HG03139 (cell line): ENCODE results near the gene NETO2.
"Not testable (repeated sequence)": the region's sequence is repeated elsewhere in the genome, so short reads cannot be mapped to it uniquely, and the experiment has no call there.

Experiments used
- ATAC-seq: cut with Tn5 transposase; IDR thresholded peaks from one replicate; pipeline ENCODE4 v1.9.1; 2021; ENCODE audit not compliant: unreplicated experiment

NETO2 gene

DNA sequence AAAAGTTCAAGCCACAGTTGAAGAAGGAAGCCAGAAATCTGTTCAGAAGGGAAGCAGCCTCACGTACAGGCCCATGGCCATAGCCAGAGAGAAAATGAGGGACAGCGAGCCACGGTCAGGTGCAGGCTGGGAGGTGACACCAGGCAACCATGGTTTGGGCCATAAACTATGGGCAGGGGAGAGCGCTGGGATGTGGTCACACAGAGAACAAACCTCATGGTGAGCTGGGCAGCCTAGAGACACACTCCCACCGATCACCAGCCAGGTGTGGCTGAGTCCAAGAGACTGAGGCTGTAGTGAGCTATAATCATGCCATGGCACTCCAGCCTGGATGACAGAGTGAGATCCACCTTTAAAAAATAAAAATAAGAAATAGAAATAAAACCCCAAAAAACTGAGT lies 76.5 kb downstream of the NETO2 start:
- ATAC-seq, result no peak

DNA sequence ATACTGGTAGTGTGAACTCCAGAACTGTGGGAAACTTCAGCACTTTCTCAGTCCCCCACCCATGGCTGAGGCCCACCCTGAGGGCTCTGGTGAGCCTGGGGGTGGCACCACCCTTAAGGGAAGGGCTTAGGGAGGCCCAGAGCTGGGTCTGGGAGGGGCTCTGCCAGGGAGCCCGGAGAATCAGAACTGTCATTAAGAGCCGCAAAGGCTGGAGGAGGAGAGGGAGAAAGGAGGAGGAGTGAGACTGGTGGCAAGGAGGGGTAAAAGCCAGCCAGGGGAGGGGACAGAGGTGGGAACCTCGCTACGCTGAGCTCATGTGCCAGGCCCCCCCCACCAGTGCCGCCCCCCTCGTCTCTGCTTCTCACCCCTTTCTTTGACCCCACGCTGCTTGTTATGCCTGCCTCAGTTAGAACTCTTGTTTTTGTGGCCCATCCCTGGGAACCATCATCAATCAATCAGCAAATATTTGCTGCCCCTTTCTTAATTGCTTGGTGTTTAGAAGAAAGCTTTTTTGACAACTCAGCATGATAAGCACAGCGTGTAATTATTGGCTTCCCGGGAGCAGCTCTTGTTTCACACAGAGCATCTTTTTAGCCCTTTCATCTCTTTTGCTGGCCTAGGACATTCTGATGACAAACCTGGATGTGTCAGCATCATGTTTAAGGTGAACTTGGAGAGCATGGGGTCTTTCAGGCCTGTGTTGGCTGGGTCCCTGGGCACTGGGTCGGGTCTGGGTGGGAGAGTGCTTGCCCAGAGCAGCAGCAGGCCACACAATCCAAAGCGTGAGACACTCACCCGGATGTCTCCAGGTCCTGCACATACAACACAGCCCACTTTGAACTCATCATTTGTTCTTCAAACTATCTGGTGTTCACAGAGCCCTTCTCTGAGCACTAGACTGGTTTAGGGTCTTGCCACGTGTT lies 77.7 kb downstream of the NETO2 start:
- no peak for ATAC-seq

DNA sequence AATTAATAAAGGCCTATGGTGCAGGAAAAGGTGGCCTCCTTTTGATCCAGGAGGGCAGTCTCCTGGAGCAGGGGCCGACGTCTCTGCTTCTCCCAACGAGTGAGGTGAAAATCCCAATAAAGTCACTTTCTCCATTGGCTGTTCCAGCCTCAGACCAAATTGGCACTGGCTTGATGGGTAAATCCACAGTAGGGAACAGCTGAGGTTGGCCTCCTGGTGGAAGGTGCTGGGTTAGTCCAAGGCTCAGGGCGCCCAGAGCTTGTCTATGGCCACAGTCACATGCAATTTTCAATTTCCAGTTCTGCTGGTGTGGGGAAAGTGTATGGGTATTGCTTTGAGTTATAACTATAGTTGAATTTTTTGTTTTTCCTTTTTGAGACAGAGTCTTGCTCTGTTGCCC lies 79.0 kb downstream of the NETO2 start:
- ATAC-seq, result no peak

DNA sequence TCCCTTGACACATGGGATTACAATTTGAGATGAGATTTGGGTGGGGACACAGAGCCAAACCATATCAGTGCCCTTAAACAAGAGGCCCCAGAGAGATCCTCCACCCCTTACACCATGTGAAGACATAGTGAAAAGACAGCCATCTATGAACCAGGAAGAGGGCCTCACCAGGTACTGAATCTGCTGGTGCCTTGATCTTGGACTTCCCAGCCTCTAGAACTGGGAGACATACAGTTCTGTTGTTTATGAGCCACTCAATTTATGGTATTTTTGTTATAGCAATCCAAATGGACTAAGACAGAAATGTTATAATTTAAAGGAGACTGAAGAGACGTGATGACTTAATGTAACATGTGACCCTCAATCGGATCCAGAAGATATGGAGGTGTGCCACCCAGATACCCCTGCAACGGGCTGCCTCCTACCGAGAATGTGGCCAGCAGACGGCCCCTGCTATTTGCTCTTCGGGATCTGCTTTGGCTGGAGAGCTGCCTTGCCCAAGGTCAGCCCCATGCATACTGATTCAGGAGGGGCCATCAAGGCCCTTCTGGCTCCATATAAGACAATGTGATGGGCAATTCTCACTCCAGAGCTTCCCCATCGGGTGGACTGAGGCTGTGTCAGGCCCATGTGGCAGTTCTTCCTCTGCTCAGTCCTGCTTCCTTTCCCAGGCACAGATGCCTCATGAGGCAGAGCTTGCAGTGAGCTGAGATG lies 80.6 kb downstream of the NETO2 start:
- no peak for ATAC-seq

- ATAC-seq, result no peak
Measured at GRCh38 chr16:47061204-47061603, 82.5 kb downstream of the NETO2 start.

DNA sequence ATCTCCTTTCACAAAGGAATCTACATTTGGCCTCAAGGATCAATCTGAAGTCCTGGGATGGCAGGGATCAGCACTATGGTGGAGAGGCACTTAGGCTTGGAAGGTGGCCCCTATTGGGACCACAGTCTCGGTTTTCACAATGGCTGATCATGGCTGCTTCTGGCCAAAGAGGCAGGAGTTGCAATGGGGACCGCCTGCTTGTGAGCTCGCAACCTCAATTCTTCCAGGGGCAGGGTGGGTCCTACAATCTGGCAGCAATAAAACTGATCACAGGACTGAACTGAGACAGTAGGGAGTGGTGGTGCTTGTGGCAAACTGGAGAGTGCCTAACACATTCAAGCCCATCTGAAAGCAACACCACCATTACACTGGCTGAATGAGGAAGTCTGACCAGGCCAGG lies 83.1 kb downstream of the NETO2 start:
- no peak for ATAC-seq

DNA sequence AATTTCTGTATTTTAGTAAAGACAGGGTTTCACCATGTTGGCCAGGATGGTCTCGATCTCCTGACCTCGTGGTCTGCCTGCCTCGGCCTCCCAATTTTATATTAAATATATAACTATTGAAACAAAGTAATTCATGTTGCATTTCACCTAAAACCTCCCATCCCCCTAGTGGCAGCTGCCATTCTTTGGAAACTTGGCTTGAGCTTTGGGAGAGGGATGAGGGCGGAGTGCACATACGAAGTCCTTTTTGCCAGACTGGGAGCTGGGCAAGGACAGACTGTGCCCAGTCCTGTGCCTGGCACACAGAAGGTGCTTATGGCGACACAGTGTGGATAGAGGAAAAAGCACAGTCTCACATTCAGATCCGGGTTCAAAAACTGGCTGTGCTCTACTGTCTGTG lies 83.8 kb downstream of the NETO2 start:
- ATAC-seq, result no peak

DNA sequence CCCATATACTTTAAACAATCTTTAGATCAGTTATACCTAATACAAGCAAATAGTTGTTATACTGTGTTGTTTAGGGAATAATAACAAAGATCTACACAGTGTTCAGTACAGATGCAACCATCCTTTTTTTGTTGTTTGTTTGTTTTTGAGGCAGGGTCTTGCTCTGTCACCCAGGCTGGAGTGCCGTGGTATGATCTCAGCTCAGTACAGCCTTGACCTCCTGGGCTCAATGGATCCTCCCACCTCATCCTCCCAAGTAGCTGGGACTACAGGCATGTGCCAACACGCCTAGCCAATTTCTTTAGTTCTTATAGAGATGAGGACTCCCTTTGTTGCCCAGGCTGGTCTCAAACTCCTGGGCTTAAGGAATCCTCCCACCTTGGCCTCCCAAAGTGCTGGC lies 84.6 kb downstream of the NETO2 start:
- ATAC-seq, result not testable (repeated sequence)

DNA sequence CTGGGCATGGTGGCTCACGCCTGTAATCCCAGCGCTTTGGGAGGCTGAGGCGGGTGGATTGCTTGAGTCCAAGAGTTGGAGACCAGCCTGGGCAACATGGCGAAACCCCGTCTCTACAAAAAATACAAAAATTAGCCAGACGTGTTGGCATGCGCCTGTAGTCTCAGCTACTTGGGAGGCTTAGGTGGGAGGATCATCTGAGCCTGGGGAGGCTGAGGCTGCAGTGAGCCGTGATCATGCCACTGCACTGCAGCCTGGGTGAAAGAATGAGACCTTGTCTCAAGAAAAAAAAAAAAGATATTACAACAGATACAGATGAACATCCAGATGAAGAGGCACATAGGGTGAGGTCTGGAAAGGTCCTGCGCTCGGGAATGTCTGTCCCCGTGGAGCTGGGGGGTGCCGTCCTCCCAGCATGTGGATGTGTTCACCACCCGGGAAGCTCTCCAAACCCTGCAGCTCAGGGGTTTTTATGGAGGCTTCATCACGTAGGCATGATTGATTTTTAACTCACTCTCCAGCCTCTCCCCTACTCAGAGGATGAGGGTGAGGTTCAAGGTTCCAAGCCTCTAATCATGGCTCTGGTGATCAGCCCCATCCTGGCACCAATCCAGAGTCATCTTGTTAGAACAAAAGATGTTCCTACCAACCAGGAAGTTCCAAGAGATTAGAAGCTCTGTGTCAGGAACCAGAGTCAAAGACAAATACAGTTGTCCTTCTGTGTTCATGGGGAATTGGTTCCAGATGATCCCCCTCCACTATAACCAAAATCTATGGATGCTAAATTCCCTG lies 85.3 kb downstream of the NETO2 start:
- no peak for ATAC-seq

- no peak for ATAC-seq
Measured at GRCh38 chr16:47057630-47057993, 86.1 kb downstream of the NETO2 start.

GRCh38 chr16:47056688-47057629 lies 86.8 kb downstream of the NETO2 start:
- ATAC-seq, result no peak

GRCh38 chr16:47056061-47056460 lies 87.7 kb downstream of the NETO2 start:
- ATAC-seq, result not testable (repeated sequence)

DNA sequence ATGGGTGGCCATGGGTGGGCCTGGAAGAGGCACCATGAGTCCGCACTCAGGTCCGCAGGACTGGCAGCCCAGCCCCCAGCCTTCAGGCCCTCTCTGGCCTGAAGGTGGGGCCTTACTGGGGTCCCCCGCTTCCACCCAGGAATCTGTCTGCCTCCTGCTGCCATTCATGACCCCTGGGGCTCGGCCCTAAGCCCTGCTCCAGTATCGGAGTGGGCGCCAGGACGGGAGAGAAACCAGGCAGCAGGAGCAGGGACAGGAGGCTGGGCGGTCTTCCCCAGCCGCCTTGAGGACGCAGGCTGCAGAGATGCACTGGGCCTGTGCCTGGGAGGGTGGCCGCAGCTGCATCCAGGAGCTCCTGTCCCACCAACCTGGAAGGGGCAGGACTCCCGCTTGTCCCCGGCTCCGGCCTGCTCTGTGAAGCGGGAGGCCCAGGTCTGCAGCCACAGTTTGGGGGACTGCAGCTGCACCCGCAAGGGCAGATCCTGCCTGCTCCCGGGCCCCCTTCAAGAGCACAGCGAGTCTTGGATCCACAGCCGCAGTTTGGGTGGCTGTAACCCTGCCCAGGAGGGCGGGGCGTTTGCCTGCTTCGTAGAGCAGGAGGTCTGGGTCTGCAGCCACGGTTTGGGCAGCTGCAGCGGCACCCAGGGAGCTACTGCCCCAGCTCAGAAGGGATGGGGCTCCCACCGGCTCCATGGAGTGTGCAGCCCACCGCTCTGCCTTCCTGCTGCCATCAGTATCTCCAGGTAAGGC lies 88.4 kb downstream of the NETO2 start:
- ATAC-seq, result no peak

- ATAC-seq, result no peak
Measured at GRCh38 chr16:47054306-47054705, 89.4 kb downstream of the NETO2 start.

DNA sequence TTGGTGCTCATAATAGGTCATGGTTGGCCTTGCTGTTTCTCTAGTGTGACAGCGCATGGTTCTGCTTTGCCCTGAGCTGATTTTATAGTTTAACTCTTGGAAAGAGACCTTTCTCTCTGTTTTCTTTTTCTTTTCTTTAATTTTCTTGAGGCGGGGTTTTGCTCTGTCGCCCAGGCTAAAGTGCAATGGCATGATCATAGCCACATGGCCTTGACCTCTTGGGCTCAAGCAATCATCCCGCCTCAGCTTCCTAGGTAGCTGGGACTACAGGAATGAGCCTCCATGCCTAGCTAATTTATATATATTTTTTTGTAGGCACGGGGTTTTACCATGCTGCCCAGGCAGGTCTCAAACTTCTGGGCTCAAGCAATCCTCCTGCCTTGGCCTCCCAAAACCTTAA lies 89.8 kb downstream of the NETO2 start:
- ATAC-seq, result no peak

- ATAC-seq, result no peak
Measured at GRCh38 chr16:47052666-47053640, 90.8 kb downstream of the NETO2 start.

DNA sequence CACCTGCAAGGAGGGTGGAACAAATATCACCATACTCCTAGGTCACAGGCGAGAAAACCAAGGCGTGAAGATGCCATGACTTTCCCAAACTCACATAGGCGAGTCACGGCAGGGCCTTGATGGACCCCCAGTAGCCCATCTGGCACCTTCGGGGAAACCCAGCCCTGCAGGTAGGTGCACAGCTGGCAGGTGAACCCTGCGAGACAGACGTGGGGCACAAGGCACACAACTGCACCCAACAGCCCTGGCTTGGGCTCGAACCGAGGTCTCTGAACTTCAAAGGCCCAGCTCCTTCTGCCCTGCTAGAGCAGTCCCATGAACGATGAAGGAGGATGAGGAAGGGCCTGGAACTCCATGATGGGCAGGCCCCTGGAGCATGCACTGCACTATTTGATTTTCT lies 92.7 kb downstream of the NETO2 start:
- ATAC-seq, result no peak

GRCh38 chr16:47049901-47050583 lies 93.7 kb downstream of the NETO2 start:
- ATAC-seq, result no peak
